HepG2 (cell line): ENCODE data around the gene HIRA. TPM values are rescaled to one million over a fixed set of nuclear protein-coding genes. Genes with fewer than 3 reads are reported as not detected.

Source experiments
- ATAC-seq: fragments of 200-7000 bp; cut with Tn5 transposase; 3 replicates; pipeline ENCODE4 v1.9.1; 2020; ENCODE audit warnings: mild to moderate bottlenecking, moderate library complexity
- BruUV-seq: library from RNA; stranded (reverse); fragments of 400-500 nt; replicated peaks from 2 replicates; lab custom pipeline; 2021; lab: Mats Ljungman, UMichigan
- CTCF ChIA-PET: fragments of 300-600 bp; formaldehyde crosslinking; extraction: SDS; loops from one replicate; lab custom pipeline; 2021; ENCODE audit warnings: low total read pairs, inconsistent platforms, low intra/inter-chr PET ratio; lab: Yijun Ruan, JAX
- POLR2A ChIA-PET: fragments of 350-600 bp; sonication (Branson Sonifier 250); formaldehyde crosslinking; loops from one replicate; lab custom pipeline; 2020; ENCODE audit warnings: antibody characterized with exemption, inconsistent platforms; lab: Yijun Ruan, JAX
- DNase-seq: peaks from one replicate; pipeline ENCODE4 v3.0.0-alpha.2; 2015; ENCODE audit warnings: low spot score
- FAIRE-seq: peaks from 3 replicates; lab custom pipeline; 2011; peaks lifted over from hg19 to GRCh38; lab: Jason Lieb, UNC
- H2AFZ ChIP-seq: one replicate; pipeline ENCODE4 v1.6.1; 2011; ENCODE audit warnings: low read length, inconsistent platforms
- H3K27ac ChIP-seq: fragments of 300-600 bp; 3 replicates; pipeline ENCODE4 v1.8.0; 2011; ENCODE audit warnings: mixed run types, mild to moderate bottlenecking, mixed read lengths, low read length, inconsistent platforms; ENCODE audit not compliant: insufficient read depth; ENCODE audit errors: extremely low read length
- H3K27me3 ChIP-seq, 2 experiments: fragments of 200-600 bp in 1 of 2; 2 replicates in 1 of 2; 3 replicates in 1 of 2; pipeline versions ENCODE4 v1.6.0 to v1.8.0; 2011; ENCODE audit warnings: low read length in 2 of 2, mild to moderate bottlenecking in 2 of 2, moderate library complexity in 2 of 2, inconsistent platforms in 1 of 2; ENCODE audit not compliant: insufficient read depth in 2 of 2, control insufficient read depth in 1 of 2
- H3K36me3 ChIP-seq, 2 experiments: fragments of 200-600 bp in 1 of 2; replicated peaks in 1 of 2; 2 replicates in 1 of 2; 3 replicates in 1 of 2; pipeline versions ENCODE4 v1.5.1 to v1.8.0; 2011; ENCODE audit warnings: low read length in 2 of 2, inconsistent platforms in 1 of 2; ENCODE audit not compliant: insufficient read depth in 2 of 2, control insufficient read depth in 1 of 2
- H3K4me1 ChIP-seq: 2 replicates; pipeline ENCODE4 v1.5.1; 2012; ENCODE audit warnings: low read length, inconsistent platforms; ENCODE audit not compliant: insufficient read depth
- H3K4me2 ChIP-seq: 2 replicates; pipeline ENCODE4 v1.6.0; 2011; ENCODE audit warnings: low read depth, low read length, inconsistent platforms
- H3K4me3 ChIP-seq, 3 experiments: fragments of 200-600 bp in 1 of 3; sonication (generic), shearing (Covaris generic) in 1 of 3; replicated peaks in 1 of 3; 2 replicates each; pipeline ENCODE4 v1.5.1; 2011 to 2016; ENCODE audit warnings: low read length in 3 of 3, inconsistent platforms in 2 of 3, low read depth in 2 of 3, mild to moderate bottlenecking in 2 of 3, control low read depth in 1 of 3, mixed read lengths in 1 of 3; ENCODE audit not compliant: insufficient read depth in 1 of 3
- H3K79me2 ChIP-seq: one replicate; pipeline ENCODE4 v1.6.1; 2011; ENCODE audit warnings: low read length, inconsistent platforms; ENCODE audit not compliant: insufficient read depth
- H3K9ac ChIP-seq: 2 replicates; pipeline ENCODE4 v1.6.0; 2011; ENCODE audit warnings: mild to moderate bottlenecking, low read depth, low read length, inconsistent platforms; ENCODE audit not compliant: insufficient read depth
- H3K9me3 ChIP-seq: 2 replicates; pipeline ENCODE4 v1.5.1; 2012; ENCODE audit warnings: mild to moderate bottlenecking, low read length
- H4K20me1 ChIP-seq: 2 replicates; pipeline ENCODE4 v1.6.0; 2011; ENCODE audit warnings: inconsistent platforms, mild to moderate bottlenecking, low read length, moderate library complexity; ENCODE audit not compliant: insufficient read depth
- ARNTL ChIP-seq: sonication (generic); formaldehyde crosslinking; IDR thresholded peaks from 2 replicates; pipeline ENCODE4 v1.4.0; 2020; ENCODE audit warnings: mild to moderate bottlenecking, missing genetic modification reagents
- CREBL2 ChIP-seq: sonication (generic); formaldehyde crosslinking; IDR thresholded peaks from 2 replicates; pipeline ENCODE4 v1.8.1; 2023; ENCODE audit warnings: missing genetic modification reagents, mild to moderate bottlenecking, borderline replicate concordance
- HMG20B ChIP-seq: conservative IDR thresholded peaks from 2 replicates; pipeline ENCODE4 v1.6.1; 2016; ENCODE audit warnings: missing genetic modification reagents, missing compliant biosample characterization
- HNRNPH1 ChIP-seq: fragments of 200-400 bp; formaldehyde crosslinking; optimal IDR thresholded peaks from 2 replicates; pipeline ENCODE3; 2017; ENCODE audit warnings: mild to moderate bottlenecking, low read depth, low read length
- MTA1 ChIP-seq: sonication (generic); formaldehyde crosslinking; IDR thresholded peaks from 2 replicates; pipeline ENCODE4 v1.4.0; 2020; ENCODE audit warnings: missing genetic modification reagents, mild to moderate bottlenecking, borderline replicate concordance
- PRMT3 ChIP-seq: sonication (generic); formaldehyde crosslinking; IDR thresholded peaks from 2 replicates; pipeline ENCODE4 v1.8.1; 2022; ENCODE audit warnings: low read depth, mild to moderate bottlenecking, moderate library complexity, missing genetic modification reagents, borderline replicate concordance
- SALL1 ChIP-seq: sonication (generic); formaldehyde crosslinking; IDR thresholded peaks from 2 replicates; pipeline ENCODE4 v1.8.0; 2022; ENCODE audit warnings: mild to moderate bottlenecking, missing genetic modification reagents
- SOX5 ChIP-seq: IDR thresholded peaks from 2 replicates; pipeline ENCODE4 v1.6.1; 2016; ENCODE audit warnings: borderline replicate concordance
- SRSF9 ChIP-seq: fragments of 200-400 bp; formaldehyde crosslinking; IDR thresholded peaks from 2 replicates; pipeline ENCODE4 v1.6.1; 2018; ENCODE audit warnings: borderline replicate concordance, mild to moderate bottlenecking, low read depth, low read length; ENCODE audit not compliant: insufficient read depth, poor library complexity, severe bottlenecking
- ZBTB20 ChIP-seq: sonication (generic); formaldehyde crosslinking; IDR thresholded peaks from 2 replicates; pipeline ENCODE4 v1.8.1; 2023; ENCODE audit warnings: missing genetic modification reagents, low read depth, mild to moderate bottlenecking, borderline replicate concordance
- ZFP82 ChIP-seq: sonication (generic); formaldehyde crosslinking; IDR thresholded peaks from 2 replicates; pipeline ENCODE4 v1.5.1; 2020; ENCODE audit warnings: mild to moderate bottlenecking, missing genetic modification reagents, borderline replicate concordance
- ZNF44 ChIP-seq: sonication (generic); formaldehyde crosslinking; IDR thresholded peaks from 2 replicates; pipeline ENCODE4 v1.5.1; 2020; ENCODE audit warnings: mild to moderate bottlenecking, missing genetic modification reagents
- ZNF792 ChIP-seq: IDR thresholded peaks from 2 replicates; pipeline ENCODE4 v1.6.1; 2016
- WGBS: methylation state at CpG from one replicate; pipeline ENCODE4 v1.1.6; 2017; ENCODE audit warnings: low lambda C conversion rate; 5-methylcytosine and 5-hydroxymethylcytosine counted together
- in situ Hi-C: cut with HindIII; loops from 2 replicates; pipeline ENCODE4 v1.10.0; 2017; ENCODE audit warnings: low pct_unique_long_range_greater_than_20kb; ENCODE audit not compliant: extremely low pct_ligation_motif_present
- intact Hi-C: fragments of 100-400 bp; cut with micrococcal nuclease; formaldehyde crosslinking; loops from one replicate; pipeline ENCODE4 v1.10.0; 2022; ENCODE audit not compliant: unreplicated experiment
- polyA plus RNA-seq, 8 experiments: library from polyadenylated mRNA; depleted of rRNA in 3 of 8; stranded (reverse) in 7 of 8; unstranded in 1 of 8; fragments of >200 nt; fragmentation: Illumina TruSeq in 4 of 8; extraction: Trizol in 4 of 8; gene quantifications; 2 replicates each; pipeline versions ENCODE4 v1.2.1 to v1.2.3, GENCODE V29; 2011 to 2016; ENCODE audit warnings: low read depth in 4 of 8, missing spikeins in 1 of 8, mixed read lengths in 1 of 8; ENCODE audit not compliant: insufficient read depth in 1 of 8
- total RNA-seq, 5 experiments: library from RNA; depleted of rRNA; stranded (reverse); fragments of >200 nt; fragmentation: Illumina TruSeq; extraction: Trizol; gene quantifications; 2 replicates each; pipeline ENCODE4 v1.2.3, GENCODE V29; 2016; ENCODE audit warnings: low read depth in 1 of 5

Gene HIRA
- total and polyA plus RNA-seq, 2 of the 13 experiments (the other 11 are each of a cell fraction or from before 2014, with no cell fraction given), result 21.5 to 29.2 TPM

GRCh38 chr22:19397734-19398104, 33.8 kb downstream of the HIRA start (continued):
- TF ChIP-seq PRMT3 (no peak), SALL1 (CRISPR knock-in tag) (no peak), SOX5 (CRISPR knock-in tag) (no peak), ZBTB20 (CRISPR knock-in tag) (no peak)
- TF ChIP-seq, all 625 proteins: peak for 0

GRCh38 chr22:19396934-19397733, 34.4 kb downstream of the HIRA start:
- Histone ChIP-seq H4K20me1 (no peaks in the 10 kb centered on the region), H3K79me2 (no peaks in the 10 kb centered on the region), H2AFZ (no peak overlapping the region), H3K27me3 (no peaks in the 10 kb centered on the region), H3K4me2 (no peak overlapping the region), H3K4me1 (no peaks in the 10 kb centered on the region), H3K27ac (no peak overlapping the region), H3K4me3 (no peak overlapping the region), H3K9me3 (no peaks in the 10 kb centered on the region), H3K9ac (no peak overlapping the region), H3K36me3 (peaks cover 32 to 77% of the 10 kb centered on the region in 2 experiments; a peak in 4 of 5 replicates)
- ChIA-PET POLR2A (no interaction called here), CTCF (no interaction called here)
- FAIRE-seq (no peak), DNase-seq (no peak), ATAC-seq (no peak)
- intact Hi-C loops (no loop called here), in situ Hi-C loops (no loop called here)
- TF ChIP-seq CREBL2 (no peak), ZNF792 (CRISPR knock-in tag) (no peak), ARNTL (CRISPR knock-in tag) (no peak), HMG20B (CRISPR knock-in tag) (no peak), HNRNPH1 (no peak), MTA1 (no peak), SRSF9 (no peak), ZNF44 (no peak), ZFP82 (no peak)
- WGBS, result 91% methylated on average over 4 of the region's 6 CpGs
- BruUV-seq, result no TSS peak
